H1 (cell line): ENCODE data around the gene SMOC2. TPM values are rescaled to one million over a fixed set of nuclear protein-coding genes. Genes with fewer than 3 reads are reported as not detected.

Experiments used
- CTCF ChIA-PET: fragments of 300-600 bp; sonication (Branson Sonifier 250); formaldehyde crosslinking; loops from one replicate; lab custom pipeline; 2021; ENCODE audit not compliant: partially characterized antibody; lab: Charles Lee
- POLR2A ChIA-PET: fragments of 300-600 bp; sonication (Branson Sonifier 250); formaldehyde crosslinking; loops from one replicate; lab custom pipeline; 2021; ENCODE audit warnings: inconsistent platforms; ENCODE audit not compliant: partially characterized antibody; lab: Charles Lee
- DNase-seq, 2 experiments: peaks; one replicate each; pipeline versions ENCODE4 v3.0.0 to v3.0.0-alpha.2; 2010 to 2022; ENCODE audit warnings: low spot score in 2 of 2, low read depth in 1 of 2, mixed read lengths in 1 of 2
- FAIRE-seq: peaks from 2 replicates; lab custom pipeline; 2011; peaks lifted over from hg19 to GRCh38; lab: Jason Lieb, UNC
- H2AFZ ChIP-seq: 2 replicates; pipeline ENCODE4 v1.8.1; 2012; ENCODE audit warnings: low read length, inconsistent platforms
- H2AK5ac ChIP-seq: 2 replicates; pipeline ENCODE4 v1.6.1; 2013; ENCODE audit warnings: low read depth, low read length
- H2BK120ac ChIP-seq: replicated peaks from 2 replicates; pipeline ENCODE3; 2013; ENCODE audit warnings: low read depth, low read length, inconsistent platforms
- H2BK12ac ChIP-seq: 2 replicates; pipeline ENCODE4 v1.6.1; 2013; ENCODE audit warnings: low read depth, low read length
- H2BK15ac ChIP-seq: 2 replicates; pipeline ENCODE4 v1.6.1; 2013; ENCODE audit warnings: low read length
- H2BK20ac ChIP-seq: 2 replicates; pipeline ENCODE4 v1.6.1; 2013; ENCODE audit warnings: low read length
- H2BK5ac ChIP-seq: 2 replicates; pipeline ENCODE4 v1.6.1; 2013; ENCODE audit warnings: low read depth, low read length
- H3K14ac ChIP-seq: 2 replicates; pipeline ENCODE4 v1.6.1; 2013; ENCODE audit warnings: inconsistent platforms; ENCODE audit not compliant: insufficient read length
- H3K18ac ChIP-seq: 2 replicates; pipeline ENCODE4 v1.6.1; 2013; ENCODE audit warnings: low read length; ENCODE audit errors: extremely low read depth
- H3K23ac ChIP-seq: 2 replicates; pipeline ENCODE4 v1.6.1; 2013; ENCODE audit warnings: inconsistent platforms; ENCODE audit not compliant: insufficient read length
- H3K23me2 ChIP-seq: 2 replicates; pipeline ENCODE4 v1.6.1; 2013; ENCODE audit warnings: low read depth, low read length
- H3K27ac ChIP-seq: 2 replicates; pipeline ENCODE4 v1.6.1; 2011; ENCODE audit warnings: low read depth, low read length, inconsistent platforms
- H3K27me3 ChIP-seq, 4 experiments: replicated peaks in 1 of 4; 1 replicate in 1 of 4; 2 replicates in 3 of 4; pipeline versions ENCODE4 v1.6.1 to v1.8.1; 2011 to 2013; ENCODE audit warnings: low read length in 3 of 4, mild to moderate bottlenecking in 3 of 4, inconsistent platforms in 2 of 4, mixed read lengths in 2 of 4, moderate library complexity in 1 of 4; ENCODE audit not compliant: control insufficient read depth in 3 of 4, insufficient read depth in 3 of 4; ENCODE audit errors: extremely low read depth in 1 of 4
- H3K36me3 ChIP-seq, 4 experiments: 2 replicates each; pipeline versions ENCODE4 v1.6.1 to v1.8.1; 2011 to 2013; ENCODE audit warnings: mild to moderate bottlenecking in 4 of 4, low read length in 3 of 4, moderate library complexity in 2 of 4, control low read depth in 1 of 4, inconsistent platforms in 1 of 4; ENCODE audit not compliant: insufficient read depth in 4 of 4, control insufficient read depth in 2 of 4
- H3K4ac ChIP-seq: replicated peaks from 2 replicates; pipeline ENCODE3; 2013; ENCODE audit warnings: low read length, low read depth, mixed read lengths, inconsistent platforms; ENCODE audit not compliant: insufficient read length
- H3K4me1 ChIP-seq, 4 experiments: replicated peaks in 1 of 4; 1 replicate in 1 of 4; 2 replicates in 3 of 4; pipeline versions ENCODE4 v1.6.1 to v1.8.1; 2011 to 2013; ENCODE audit warnings: low read length in 3 of 4, inconsistent platforms in 2 of 4, mixed read lengths in 1 of 4; ENCODE audit not compliant: insufficient read depth in 4 of 4, control insufficient read depth in 3 of 4
- H3K4me2 ChIP-seq, 2 experiments: 2 replicates each; pipeline versions ENCODE4 v1.6.1 to v1.8.1; 2011 to 2013; ENCODE audit warnings: low read depth in 2 of 2, low read length in 2 of 2, control low read depth in 1 of 2, inconsistent platforms in 1 of 2, mild to moderate bottlenecking in 1 of 2; ENCODE audit not compliant: insufficient read depth in 1 of 2
- H3K4me3 ChIP-seq, 4 experiments: fragments of 200-600, 300-600 bp in 1 of 4; sonication (generic), shearing (Covaris generic), sonication (Bioruptor Twin) in 1 of 4; 2 replicates each; pipeline versions ENCODE4 v1.5.1 to v1.8.1; 2011 to 2016; ENCODE audit warnings: low read length in 4 of 4, low read depth in 3 of 4, control low read depth in 2 of 4, inconsistent platforms in 2 of 4, mild to moderate bottlenecking in 2 of 4, mixed read lengths in 1 of 4, moderate library complexity in 1 of 4; ENCODE audit not compliant: insufficient read depth in 2 of 4; ENCODE audit errors: extremely low read depth in 1 of 4
- H3K56ac ChIP-seq: replicated peaks from 2 replicates; pipeline ENCODE3; 2013; ENCODE audit warnings: low read depth, mild to moderate bottlenecking, mixed read lengths, low read length, inconsistent platforms; ENCODE audit not compliant: insufficient read length
- H3K79me1 ChIP-seq: 2 replicates; pipeline ENCODE4 v1.6.1; 2013; ENCODE audit warnings: low read depth, low read length, control low read depth
- H3K79me2 ChIP-seq, 2 experiments: 2 replicates each; pipeline versions ENCODE4 v1.6.1 to v1.8.1; 2012 to 2013; ENCODE audit warnings: low read length in 2 of 2, mild to moderate bottlenecking in 2 of 2, inconsistent platforms in 1 of 2; ENCODE audit not compliant: insufficient read depth in 2 of 2, control insufficient read depth in 1 of 2
- H3K9ac ChIP-seq, 4 experiments: replicated peaks in 1 of 4; 1 replicate in 1 of 4; 2 replicates in 3 of 4; pipeline versions ENCODE4 v1.6.1 to v1.8.1; 2011 to 2013; ENCODE audit warnings: low read depth in 3 of 4, low read length in 3 of 4, control low read depth in 2 of 4, mild to moderate bottlenecking in 2 of 4, moderate library complexity in 2 of 4, inconsistent platforms in 1 of 4; ENCODE audit errors: extremely low read depth in 1 of 4
- H3K9me3 ChIP-seq, 2 experiments: 2 replicates each; pipeline versions ENCODE4 v1.6.1 to v1.8.1; 2012 to 2013; ENCODE audit warnings: mild to moderate bottlenecking in 2 of 2, moderate library complexity in 2 of 2, control low read depth in 1 of 2, inconsistent platforms in 1 of 2, low read depth in 1 of 2, low read length in 1 of 2, mixed read lengths in 1 of 2; ENCODE audit not compliant: insufficient read depth in 2 of 2
- H4K20me1 ChIP-seq, 2 experiments: replicated peaks in 1 of 2; 2 replicates each; pipeline versions ENCODE3 to v1.8.1; 2011 to 2013; ENCODE audit warnings: inconsistent platforms in 2 of 2, low read length in 2 of 2, mild to moderate bottlenecking in 1 of 2; ENCODE audit not compliant: insufficient read depth in 2 of 2, control insufficient read depth in 1 of 2
- H4K5ac ChIP-seq: 2 replicates; pipeline ENCODE4 v1.6.1; 2013; ENCODE audit warnings: low read length, low read depth, mixed read lengths, inconsistent platforms; ENCODE audit not compliant: insufficient read length
- H4K8ac ChIP-seq: 2 replicates; pipeline ENCODE4 v1.8.0; 2013; ENCODE audit warnings: mild to moderate bottlenecking, moderate library complexity, low read length, inconsistent platforms; ENCODE audit not compliant: insufficient read depth; ENCODE audit errors: extremely low read depth
- H4K91ac ChIP-seq: replicated peaks from 2 replicates; pipeline ENCODE3; 2013; ENCODE audit warnings: low read length, mixed read lengths, inconsistent platforms; ENCODE audit not compliant: insufficient read length
- BCL11A ChIP-seq, 2 experiments: IDR thresholded peaks; one replicate each; pipeline ENCODE4 v1.6.1; 2011; ENCODE audit warnings: low read depth in 2 of 2, low read length in 2 of 2, mild to moderate bottlenecking in 2 of 2
- CEBPB ChIP-seq: IDR thresholded peaks from 2 replicates; pipeline ENCODE4 v1.6.1; 2012; ENCODE audit warnings: low read depth, low read length
- EZH2 ChIP-seq: fragments of 200-600 bp; sonication (generic); IDR thresholded peaks from 2 replicates; pipeline ENCODE4 v1.7.1; 2012; ENCODE audit warnings: low read depth, mild to moderate bottlenecking, moderate library complexity, low read length, inconsistent platforms; ENCODE audit not compliant: severe bottlenecking
- FOSL1 ChIP-seq: IDR thresholded peaks from 2 replicates; pipeline ENCODE4 v1.6.1; 2011; ENCODE audit warnings: mild to moderate bottlenecking, low read depth, low read length, moderate library complexity; ENCODE audit not compliant: insufficient read depth
- HDAC6 ChIP-seq: IDR thresholded peaks from one replicate; pipeline ENCODE4 v1.7.1; 2012; ENCODE audit warnings: low read depth, mild to moderate bottlenecking, inconsistent platforms, low read length, moderate library complexity
- JUN ChIP-seq: IDR thresholded peaks from 2 replicates; pipeline ENCODE4 v1.6.1; 2011; ENCODE audit warnings: low read depth, mild to moderate bottlenecking, improper control_type of control experiment, low read length
- KDM5A ChIP-seq: fragments of 200-600 bp; IDR thresholded peaks from 2 replicates; pipeline ENCODE4 v1.7.1; 2012; ENCODE audit warnings: mild to moderate bottlenecking, low read length, inconsistent platforms, mixed read lengths
- MAFK ChIP-seq: IDR thresholded peaks from 2 replicates; pipeline ENCODE4 v1.6.1; 2012; ENCODE audit warnings: low read depth, mild to moderate bottlenecking, improper control_type of control experiment, low read length
- NRF1 ChIP-seq: IDR thresholded peaks from 2 replicates; pipeline ENCODE4 v1.6.1; 2011; ENCODE audit warnings: mild to moderate bottlenecking, low read depth, low read length, improper control_type of control experiment
- RBBP5 ChIP-seq: IDR thresholded peaks from 2 replicates; pipeline ENCODE4 v1.7.1; 2012; ENCODE audit warnings: low read depth, mild to moderate bottlenecking, inconsistent platforms, low read length, moderate library complexity, borderline replicate concordance
- RNF2 ChIP-seq: fragments of 200-900, 300-1000 bp; sonication (generic); IDR thresholded peaks from 2 replicates; pipeline ENCODE4 v1.7.1; 2016; ENCODE audit warnings: borderline replicate concordance, low read depth, mild to moderate bottlenecking, antibody characterized with exemption, low read length; ENCODE audit not compliant: poor library complexity, severe bottlenecking; ENCODE audit errors: missing control alignments
- TBP ChIP-seq: IDR thresholded peaks from 2 replicates; pipeline ENCODE4 v1.6.1; 2011; ENCODE audit warnings: low read depth, low read length, improper control_type of control experiment
- TCF12 ChIP-seq: IDR thresholded peaks from 2 replicates; pipeline ENCODE4 v1.6.1; 2011; ENCODE audit warnings: low read depth, mild to moderate bottlenecking, low read length
- WGBS, 2 experiments: shearing (Covaris generic) in 1 of 2; methylation state at CpG; one replicate each; pipeline versions ENCODE4 v1.1.6 to v1.1.7; 2013 to 2015; ENCODE audit warnings: low lambda C conversion rate in 2 of 2, mixed read lengths in 2 of 2, inconsistent platforms in 1 of 2, low coverage in 1 of 2, missing lambda C conversion rate in 1 of 2; ENCODE audit not compliant: insufficient replicate concordance in 2 of 2, insufficient coverage in 1 of 2, insufficient read length in 1 of 2; ENCODE audit errors: extremely low coverage in 1 of 2, missing lambda C conversion rate in 1 of 2; 5-methylcytosine and 5-hydroxymethylcytosine counted together
- polyA plus RNA-seq, 7 experiments: library from polyadenylated mRNA; depleted of rRNA in 3 of 7; stranded (reverse) in 5 of 7; unstranded in 2 of 7; fragments of >200 nt in 5 of 7; fragments of 200-250 nt in 2 of 7; gene quantifications; 1 replicate in 5 of 7; 2 replicates in 1 of 7; 4 replicates in 1 of 7; pipeline versions ENCODE4 v1.2.1 to v1.2.3, GENCODE V29; 2011 to 2013; ENCODE audit warnings: missing spikeins in 2 of 7, mixed read lengths in 2 of 7
- total RNA-seq: library from RNA; stranded (reverse); fragmentation: NEBNext Ultra II Directional; extraction: Animal tissue kit (Norgen Biotek cat#: 25700); gene quantifications from 2 replicates; pipeline ENCODE4 v1.2.1, GENCODE V29; 2021
- TF ChIP-seq, protein P1 (sequence below): IDR thresholded peaks from 2 replicates; pipeline ENCODE4 v1.6.1; 2012; ENCODE audit warnings: inconsistent platforms

Gene SMOC2
- total and polyA plus RNA-seq, 2 of the 8 experiments (the other 6 are each of a cell fraction or from before 2014, with no cell fraction given) = 7.7 to 8.5 TPM

DNA sequence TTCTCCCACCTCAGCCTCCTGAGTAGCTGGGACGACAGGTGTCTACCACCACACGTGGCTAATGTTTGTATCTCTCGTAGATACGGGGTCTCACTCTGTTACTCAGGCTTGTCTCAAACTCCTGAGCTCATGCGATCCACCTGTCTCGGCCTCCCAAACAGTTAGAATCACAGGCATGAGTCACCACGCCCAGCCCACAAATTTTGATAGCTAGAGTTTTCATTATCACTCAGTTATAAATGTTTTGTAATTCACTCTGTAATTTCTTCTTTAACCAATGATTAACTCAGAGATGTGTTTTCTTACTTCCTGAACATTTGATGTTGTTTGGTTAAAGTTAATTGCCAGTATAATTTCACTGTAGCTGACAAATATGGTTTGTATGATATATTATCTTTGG lies 249.3 kb downstream of the SMOC2 start:
- H4K8ac ChIP-seq = no peak overlapping the region
- no peak overlapping the region for H3K23ac ChIP-seq
- no peak overlapping the region for H2AFZ ChIP-seq
- H2BK20ac ChIP-seq = no peak overlapping the region
- no peak overlapping the region for H2BK5ac ChIP-seq
- H3K27me3 ChIP-seq = no peaks in the 10 kb centered on the region
- no peaks in the 10 kb centered on the region for H3K9me3 ChIP-seq
- no peak overlapping the region for H3K4ac ChIP-seq
- no peaks in the 10 kb centered on the region for H3K36me3 ChIP-seq
- 0 out of 2 replicates have a peak overlapping the region, but pooled peaks have one; percentile 39 for H2BK12ac ChIP-seq
- H3K4me2 ChIP-seq = no peak overlapping the region
- FAIRE-seq = no peak
- H3K9ac ChIP-seq = no peak overlapping the region
- H3K4me3 ChIP-seq = no peak overlapping the region
- CTCF ChIA-PET = interaction anchor here (0.8 to 0.9 kb wide), 2 partner anchors 58 to 96 kb away, joined by 3 read pairs; no protein-coding TSS in a partner anchor
- H3K27ac ChIP-seq = no peak overlapping the region
- H4K91ac ChIP-seq = no peak overlapping the region
- H3K56ac ChIP-seq = no peak overlapping the region
- no peak overlapping the region for H2AK5ac ChIP-seq
- no peaks in the 10 kb centered on the region for H3K79me2 ChIP-seq
- 93% methylated on average over 7 of the region's 7 CpGs; no CpG with 5 or more reads in 1 of the 2 experiments for WGBS, 2 experiments
- H4K20me1 ChIP-seq = no peaks in the 10 kb centered on the region
- no peak overlapping the region for H3K14ac ChIP-seq
- no peak overlapping the region for H2BK120ac ChIP-seq
- DNase-seq = no peak
- H2BK15ac ChIP-seq = no peak overlapping the region
- no peaks in the 10 kb centered on the region for H3K23me2 ChIP-seq
- no peaks in the 10 kb centered on the region for H3K79me1 ChIP-seq
- H4K5ac ChIP-seq = no peak overlapping the region
- H3K4me1 ChIP-seq = peaks cover 1 to 8% (median 6%) of the 10 kb centered on the region in 4 experiments; a peak in 5 of 7 replicates
- POLR2A ChIA-PET = no interaction called here
- H3K18ac ChIP-seq = no peak overlapping the region
- TF ChIP-seq KDM5A = no peak
- no peak for TF ChIP-seq EZH2
- TF ChIP-seq BCL11A (IDR thresholded peaks at IDR 0.05; ENCODE audit: low read depth in 2 of 2, low read length in 2 of 2) = no peak
- no peak for TF ChIP-seq TCF12
- no peak for TF ChIP-seq TBP
- TF ChIP-seq FOSL1 = no peak
- no peak for TF ChIP-seq CEBPB
- TF ChIP-seq JUN = no peak
- TF ChIP-seq, protein P1, sequence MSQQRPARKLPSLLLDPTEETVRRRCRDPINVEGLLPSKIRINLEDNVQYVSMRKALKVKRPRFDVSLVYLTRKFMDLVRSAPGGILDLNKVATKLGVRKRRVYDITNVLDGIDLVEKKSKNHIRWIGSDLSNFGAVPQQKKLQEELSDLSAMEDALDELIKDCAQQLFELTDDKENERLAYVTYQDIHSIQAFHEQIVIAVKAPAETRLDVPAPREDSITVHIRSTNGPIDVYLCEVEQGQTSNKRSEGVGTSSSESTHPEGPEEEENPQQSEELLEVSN = no peak
- no peak for TF ChIP-seq RNF2
- TF ChIP-seq MAFK = no peak
- no peak for TF ChIP-seq NRF1
- no peak for TF ChIP-seq HDAC6
- TF ChIP-seq RBBP5 = no peak
